GM19395 (cell line): ENCODE results near the gene INTS1.
A peak's percentile ranks its signal among the peaks of the same experiment; 100 is the strongest.

Source experiments
- ATAC-seq: cut with Tn5 transposase; IDR thresholded peaks from one replicate; pipeline ENCODE4 v1.9.1; 2021; ENCODE audit warnings: mild to moderate bottlenecking, moderate library complexity; ENCODE audit not compliant: unreplicated experiment

Gene INTS1, protein sequence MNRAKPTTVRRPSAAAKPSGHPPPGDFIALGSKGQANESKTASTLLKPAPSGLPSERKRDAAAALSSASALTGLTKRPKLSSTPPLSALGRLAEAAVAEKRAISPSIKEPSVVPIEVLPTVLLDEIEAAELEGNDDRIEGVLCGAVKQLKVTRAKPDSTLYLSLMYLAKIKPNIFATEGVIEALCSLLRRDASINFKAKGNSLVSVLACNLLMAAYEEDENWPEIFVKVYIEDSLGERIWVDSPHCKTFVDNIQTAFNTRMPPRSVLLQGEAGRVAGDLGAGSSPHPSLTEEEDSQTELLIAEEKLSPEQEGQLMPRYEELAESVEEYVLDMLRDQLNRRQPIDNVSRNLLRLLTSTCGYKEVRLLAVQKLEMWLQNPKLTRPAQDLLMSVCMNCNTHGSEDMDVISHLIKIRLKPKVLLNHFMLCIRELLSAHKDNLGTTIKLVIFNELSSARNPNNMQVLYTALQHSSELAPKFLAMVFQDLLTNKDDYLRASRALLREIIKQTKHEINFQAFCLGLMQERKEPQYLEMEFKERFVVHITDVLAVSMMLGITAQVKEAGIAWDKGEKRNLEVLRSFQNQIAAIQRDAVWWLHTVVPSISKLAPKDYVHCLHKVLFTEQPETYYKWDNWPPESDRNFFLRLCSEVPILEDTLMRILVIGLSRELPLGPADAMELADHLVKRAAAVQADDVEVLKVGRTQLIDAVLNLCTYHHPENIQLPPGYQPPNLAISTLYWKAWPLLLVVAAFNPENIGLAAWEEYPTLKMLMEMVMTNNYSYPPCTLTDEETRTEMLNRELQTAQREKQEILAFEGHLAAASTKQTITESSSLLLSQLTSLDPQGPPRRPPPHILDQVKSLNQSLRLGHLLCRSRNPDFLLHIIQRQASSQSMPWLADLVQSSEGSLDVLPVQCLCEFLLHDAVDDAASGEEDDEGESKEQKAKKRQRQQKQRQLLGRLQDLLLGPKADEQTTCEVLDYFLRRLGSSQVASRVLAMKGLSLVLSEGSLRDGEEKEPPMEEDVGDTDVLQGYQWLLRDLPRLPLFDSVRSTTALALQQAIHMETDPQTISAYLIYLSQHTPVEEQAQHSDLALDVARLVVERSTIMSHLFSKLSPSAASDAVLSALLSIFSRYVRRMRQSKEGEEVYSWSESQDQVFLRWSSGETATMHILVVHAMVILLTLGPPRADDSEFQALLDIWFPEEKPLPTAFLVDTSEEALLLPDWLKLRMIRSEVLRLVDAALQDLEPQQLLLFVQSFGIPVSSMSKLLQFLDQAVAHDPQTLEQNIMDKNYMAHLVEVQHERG (N-terminal part only)

GRCh38 chr7:1503816-1504775 is at the start of gene INTS1:
Gene INTS1 (minus strand): TSS chr7:1504389. CDS start chr7:1503960, 429 bp downstream.
- ATAC-seq, result peak; percentile 79

DNA sequence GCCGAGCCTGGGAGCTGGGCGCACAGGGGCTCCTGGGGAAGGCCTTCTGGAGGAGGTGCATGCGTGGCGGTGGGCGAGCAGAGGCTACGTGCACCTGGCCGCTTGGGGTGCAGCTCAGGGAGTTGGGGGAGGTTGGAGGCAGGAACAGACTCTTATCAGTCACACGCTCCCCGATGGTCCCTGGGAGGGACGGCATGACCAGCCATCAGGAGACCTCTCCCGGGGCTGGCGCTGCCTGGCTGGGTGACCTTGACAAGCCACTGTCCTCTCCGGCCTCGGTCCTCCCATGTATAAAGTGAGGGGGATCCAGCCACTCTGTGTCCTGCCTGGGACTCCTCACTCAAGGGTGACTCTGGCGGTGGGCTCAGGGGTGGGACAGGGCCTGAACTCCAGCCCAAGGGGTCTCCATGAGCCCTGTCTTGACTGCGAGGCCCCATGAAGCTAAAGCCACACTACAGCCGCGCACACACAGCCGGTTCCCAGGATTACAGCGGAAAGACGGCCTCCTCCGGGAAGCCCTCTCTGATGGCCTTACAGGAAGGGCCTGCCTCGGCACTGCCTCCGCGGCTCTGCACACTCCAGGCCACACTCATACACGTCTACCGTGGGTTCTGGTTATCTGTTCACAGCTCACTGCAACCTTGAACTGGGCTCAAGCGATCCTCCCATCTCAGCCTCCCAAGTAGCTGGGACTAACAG is 49.5 kb upstream of the INTS1 start:
- ATAC-seq, result no peak

- no peak for ATAC-seq
Observed at GRCh38 chr7:1552200-1552599, 48.0 kb upstream of the INTS1 start.

GRCh38 chr7:1550846-1551155 is 46.6 kb upstream of the INTS1 start:
- no peak for ATAC-seq

- no peak for ATAC-seq
Observed at GRCh38 chr7:1550005-1550845, 46.0 kb upstream of the INTS1 start.

DNA sequence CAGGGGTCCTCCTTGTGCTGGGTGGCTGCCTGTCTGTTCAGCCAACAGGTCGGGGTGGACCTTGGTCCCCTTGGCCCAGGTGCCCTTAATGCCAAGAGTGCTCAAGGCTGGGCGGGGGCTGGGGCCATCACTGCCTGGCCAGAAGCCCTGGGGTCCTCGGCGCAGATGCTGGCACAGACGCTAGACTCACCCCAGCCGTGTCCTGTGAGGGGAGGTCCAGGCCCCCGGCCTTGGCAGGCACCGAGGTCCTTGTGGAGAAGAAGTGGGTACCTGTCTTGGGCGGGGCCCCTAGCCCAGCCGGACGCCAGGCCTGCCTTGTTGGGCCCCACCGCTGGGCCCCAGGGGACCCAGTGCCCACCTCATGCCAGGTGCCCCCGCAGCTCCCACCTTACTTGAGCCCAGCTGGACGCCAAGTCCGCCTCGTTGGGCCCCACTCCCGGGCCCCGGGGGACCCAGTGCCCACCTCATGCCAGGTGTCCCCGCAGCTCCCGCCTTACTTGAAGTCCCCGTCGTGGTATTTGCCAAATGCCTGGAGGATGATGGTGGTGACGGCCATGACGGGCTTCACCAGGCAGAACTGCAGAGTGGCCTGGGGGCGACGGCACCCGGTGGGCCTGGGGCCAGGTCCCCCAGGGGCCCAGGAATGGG is 45.3 kb upstream of the INTS1 start:
- no peak for ATAC-seq

GRCh38 chr7:1548944-1549343 is 44.8 kb upstream of the INTS1 start:
- ATAC-seq, result no peak

- no peak for ATAC-seq
Observed at GRCh38 chr7:1548438-1548831, 44.2 kb upstream of the INTS1 start.

DNA sequence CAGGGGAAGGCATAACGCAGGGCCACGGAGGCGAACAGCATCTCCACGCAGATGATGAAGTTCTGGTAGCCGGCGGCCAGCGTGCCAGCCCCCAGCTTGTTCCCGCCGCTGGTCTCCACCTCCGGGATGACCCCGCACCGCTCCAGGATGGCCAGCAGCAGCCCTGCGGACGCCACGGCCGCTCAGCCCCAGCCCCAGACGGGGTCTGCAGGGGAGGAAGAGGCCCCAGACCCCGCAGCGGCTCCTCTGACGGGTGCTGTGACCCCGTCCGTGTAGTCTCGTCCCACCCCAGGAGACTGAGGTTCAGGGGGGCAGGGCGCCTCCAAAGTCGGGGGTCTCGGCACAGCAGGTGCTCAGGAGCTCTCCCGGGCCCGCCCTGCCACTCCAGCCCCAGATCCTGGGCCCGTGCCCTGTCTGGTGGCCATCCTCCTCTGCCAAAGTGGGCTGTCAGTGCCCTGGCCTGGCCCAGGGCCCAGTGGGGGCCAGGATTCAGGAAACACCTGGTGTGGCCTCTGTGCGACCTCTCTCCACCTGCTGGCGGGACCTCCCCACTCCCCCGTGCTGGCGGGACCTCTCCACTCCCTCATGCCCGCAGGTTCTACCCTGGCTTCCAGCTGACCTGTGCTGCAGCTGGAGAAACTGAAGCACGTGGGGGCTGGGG is 43.7 kb upstream of the INTS1 start:
- no peak for ATAC-seq

DNA sequence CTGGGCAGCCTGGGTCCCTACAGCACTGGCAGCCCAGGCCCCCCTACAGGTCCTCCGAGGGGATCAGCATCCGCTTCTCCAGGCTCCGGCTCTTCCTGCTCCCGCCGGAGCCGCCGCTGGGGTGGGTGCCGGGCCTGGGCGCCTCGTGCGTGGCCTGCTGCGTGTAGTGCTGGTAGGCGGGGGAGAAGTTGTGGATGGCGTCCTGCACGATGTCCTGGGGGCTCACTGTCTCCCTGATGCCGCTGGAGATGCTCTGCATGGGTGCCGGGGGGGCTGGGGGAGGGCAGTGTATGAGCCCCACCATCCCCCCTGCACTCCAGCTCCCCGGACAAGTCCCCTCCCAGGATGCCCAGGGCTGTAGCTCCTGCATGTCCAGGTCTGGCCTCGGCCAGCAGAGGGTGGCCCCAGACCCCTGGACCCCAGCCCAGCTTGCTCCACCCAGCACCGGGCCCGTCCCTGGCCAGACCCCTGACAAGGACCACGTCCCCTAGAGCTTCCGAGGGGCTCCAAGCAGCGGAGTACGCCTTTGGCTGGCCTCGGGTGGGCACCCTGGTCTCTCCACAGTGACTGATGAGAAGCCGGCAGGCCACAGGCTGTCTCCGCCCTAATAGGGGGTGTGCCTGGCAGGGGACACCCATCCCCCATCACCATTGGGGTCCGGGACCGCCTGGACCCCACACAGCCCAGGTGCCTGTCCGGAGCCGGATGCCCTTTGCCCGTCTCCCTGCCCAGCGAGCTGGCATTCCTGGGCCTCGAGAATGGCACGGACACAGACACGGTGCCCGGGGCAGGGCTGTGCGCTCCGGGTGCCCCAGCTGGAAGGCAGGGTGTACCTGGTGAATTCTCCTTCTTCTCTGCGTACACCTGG is 43.0 kb upstream of the INTS1 start:
- ATAC-seq, result no peak

- ATAC-seq, result no peak
Observed at GRCh38 chr7:1546274-1546908, 42.2 kb upstream of the INTS1 start.

DNA sequence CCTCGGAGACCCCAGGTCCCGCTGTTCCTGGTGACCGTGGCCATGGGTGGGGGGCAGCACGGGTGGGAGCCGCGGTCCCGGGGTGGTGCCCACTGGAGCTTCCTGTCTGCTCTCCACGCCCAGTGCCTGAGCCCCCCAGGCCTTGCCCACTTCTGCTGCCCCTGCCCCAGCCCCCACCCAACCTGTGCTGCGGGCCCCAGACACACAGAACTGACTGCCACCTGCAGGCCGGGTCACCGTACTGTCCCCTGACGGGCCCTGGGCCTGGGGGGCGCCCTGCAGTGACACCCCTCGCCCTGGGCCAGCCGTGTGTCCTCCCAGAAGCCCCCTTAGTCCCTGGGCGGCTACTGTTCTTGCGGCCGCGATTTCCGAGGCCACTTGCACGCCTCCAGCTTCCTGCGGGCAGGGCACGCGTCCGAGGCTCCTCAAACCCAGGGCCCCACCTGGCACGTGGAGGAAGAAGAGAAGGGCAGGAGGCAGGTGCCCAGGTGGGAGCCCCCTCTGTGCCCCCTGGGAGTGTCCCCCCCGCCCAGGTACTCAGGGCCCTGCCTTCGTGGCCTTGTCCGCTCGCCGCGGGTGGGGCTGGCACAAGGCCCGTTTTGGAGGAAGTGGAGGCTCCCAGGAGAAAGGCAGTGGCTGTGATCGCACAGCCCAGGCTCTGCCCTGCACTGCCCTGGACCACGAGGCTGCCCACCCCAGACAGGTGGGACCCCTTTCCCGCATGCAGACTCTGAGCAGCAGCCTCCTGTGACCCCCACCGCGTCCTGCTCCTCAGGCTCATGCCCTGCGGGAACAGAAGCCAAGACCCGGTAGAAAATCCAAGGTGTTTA is 41.4 kb upstream of the INTS1 start:
- no peak for ATAC-seq

- no peak for ATAC-seq
Observed at GRCh38 chr7:1544896-1545416, 40.8 kb upstream of the INTS1 start.

DNA sequence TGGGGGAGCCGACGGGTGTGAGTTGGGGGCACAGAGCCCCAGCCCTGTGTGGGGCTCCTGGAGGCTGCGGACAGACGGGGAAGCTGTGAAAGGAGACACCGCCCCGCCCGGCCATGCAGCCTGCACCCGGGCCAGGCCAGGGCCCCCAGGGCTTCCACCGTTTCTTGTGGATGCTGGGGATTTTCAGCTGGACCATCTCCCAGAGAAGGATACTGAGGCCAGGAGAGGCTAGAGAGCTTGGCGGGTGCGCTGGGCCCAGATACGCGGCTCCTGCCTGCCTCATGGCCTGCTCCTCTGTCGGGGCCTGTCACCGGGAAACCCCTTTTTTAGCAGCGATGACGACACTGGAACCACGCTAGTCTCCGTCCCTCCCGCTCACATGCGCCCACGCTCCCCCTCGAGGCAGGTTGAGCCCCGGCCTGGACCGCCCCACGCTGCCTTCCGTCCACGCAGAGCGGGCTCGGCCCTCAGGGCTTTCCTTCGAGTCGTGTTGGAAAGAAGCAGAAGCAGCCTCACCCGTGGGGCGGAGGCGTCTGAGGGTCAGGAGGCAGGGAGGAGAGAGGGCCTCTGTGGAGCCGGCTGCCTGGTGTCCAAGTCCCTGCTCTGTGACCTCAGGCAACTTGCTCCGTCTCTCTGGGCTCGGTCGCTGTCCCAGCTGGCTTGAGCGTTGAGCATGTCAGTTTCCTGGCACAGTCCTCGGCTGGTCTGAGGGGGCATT is 40.1 kb upstream of the INTS1 start:
- no peak for ATAC-seq

DNA sequence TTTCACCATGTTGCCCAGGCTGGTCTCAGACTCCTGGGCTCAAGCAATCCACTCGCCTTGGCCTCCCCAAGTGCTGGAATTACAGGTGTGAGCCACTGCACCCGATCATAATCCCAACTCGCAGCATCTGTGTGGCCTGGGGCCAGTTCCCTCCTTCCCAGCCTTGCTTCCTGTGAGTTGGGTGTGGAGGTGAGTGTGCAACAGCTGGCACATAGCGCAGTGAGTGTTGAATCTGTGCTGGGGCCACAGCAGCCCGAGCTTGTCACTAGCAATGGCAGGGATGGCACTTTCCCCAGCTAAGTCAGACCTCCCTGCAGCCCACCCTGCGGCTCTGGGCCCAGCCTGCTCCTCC is 39.6 kb upstream of the INTS1 start:
- no peak for ATAC-seq
